HG02943 (cell line): ENCODE measurements around the gene TCF25.
"Not testable (repeated sequence)": the region's sequence is repeated elsewhere in the genome, so short reads cannot be mapped to it uniquely, and the experiment has no call there.

Source experiments
- ATAC-seq: cut with Tn5 transposase; IDR thresholded peaks from one replicate; pipeline ENCODE4 v1.9.1; 2021; ENCODE audit warnings: mild to moderate bottlenecking, low read depth, moderate library complexity; ENCODE audit not compliant: unreplicated experiment

TCF25 gene

DNA sequence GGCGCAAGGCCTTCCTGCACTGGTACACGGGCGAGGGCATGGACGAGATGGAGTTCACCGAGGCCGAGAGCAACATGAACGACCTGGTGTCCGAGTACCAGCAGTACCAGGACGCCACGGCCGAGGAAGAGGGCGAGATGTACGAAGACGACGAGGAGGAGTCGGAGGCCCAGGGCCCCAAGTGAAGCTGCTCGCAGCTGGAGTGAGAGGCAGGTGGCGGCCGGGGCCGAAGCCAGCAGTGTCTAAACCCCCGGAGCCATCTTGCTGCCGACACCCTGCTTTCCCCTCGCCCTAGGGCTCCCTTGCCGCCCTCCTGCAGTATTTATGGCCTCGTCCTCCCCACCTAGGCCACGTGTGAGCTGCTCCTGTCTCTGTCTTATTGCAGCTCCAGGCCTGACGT, 62.2 kb downstream of the TCF25 start:
- ATAC-seq = not testable (repeated sequence)

DNA sequence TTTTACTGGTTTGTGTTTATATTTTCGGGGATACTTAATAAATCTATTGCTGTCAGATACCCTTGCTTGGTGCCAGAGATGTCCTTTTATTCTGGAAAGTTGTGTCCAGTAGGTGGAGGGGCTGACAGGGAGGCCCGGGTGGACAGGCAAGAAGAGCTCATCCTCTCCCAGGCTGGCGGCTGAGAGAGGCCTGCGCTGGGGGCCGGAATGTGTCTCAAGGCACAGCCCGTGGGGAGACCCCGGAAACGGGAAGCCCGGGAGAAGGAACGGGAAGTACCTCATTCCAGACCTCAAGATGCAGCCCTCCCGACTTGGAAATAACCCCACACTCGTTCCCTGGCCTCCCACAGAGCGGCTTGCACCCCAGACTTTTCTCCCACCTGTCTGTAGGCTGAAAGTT, 62.6 kb downstream of the TCF25 start:
- ATAC-seq = no peak

DNA sequence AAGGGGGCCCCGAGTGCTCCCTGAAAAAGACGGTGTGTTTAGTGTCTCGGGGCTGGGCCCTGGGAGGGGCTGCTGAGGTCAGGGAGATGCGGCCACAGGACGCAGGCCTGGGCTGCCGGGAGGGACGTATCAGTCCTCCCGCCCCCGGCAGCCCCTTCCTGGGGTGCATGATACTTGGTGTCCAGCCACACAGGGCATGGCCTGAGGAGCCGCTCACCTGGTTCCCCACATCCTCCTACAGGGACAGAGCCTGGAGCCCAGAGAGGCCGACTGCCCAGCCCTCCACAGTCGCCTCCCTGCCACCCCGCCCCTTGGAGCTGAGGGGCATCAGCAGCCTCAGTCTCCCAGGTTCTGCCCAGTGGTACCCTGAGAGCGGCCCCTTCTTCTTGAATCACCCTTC, 63.1 kb downstream of the TCF25 start:
- ATAC-seq = no peak

DNA sequence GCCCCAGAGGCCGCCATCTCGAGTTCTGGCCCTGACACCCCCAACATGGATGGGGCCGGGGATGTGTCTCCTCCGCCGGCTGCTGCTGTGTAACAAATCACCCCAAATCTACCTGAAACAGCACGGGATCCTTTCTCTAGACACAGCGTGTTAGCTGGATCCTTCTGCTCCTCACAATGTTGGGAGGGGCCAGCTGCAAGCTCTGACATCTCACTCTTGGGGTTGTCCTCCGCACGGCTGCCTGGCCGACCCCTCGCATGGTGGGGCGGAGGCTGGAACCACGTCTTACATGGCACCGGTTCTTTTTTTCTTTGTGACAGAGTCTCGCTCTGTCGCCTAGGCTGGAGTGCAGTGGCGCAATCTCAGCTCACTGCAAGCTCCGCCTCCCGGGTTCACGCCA, 63.6 kb downstream of the TCF25 start:
- no peak for ATAC-seq

DNA sequence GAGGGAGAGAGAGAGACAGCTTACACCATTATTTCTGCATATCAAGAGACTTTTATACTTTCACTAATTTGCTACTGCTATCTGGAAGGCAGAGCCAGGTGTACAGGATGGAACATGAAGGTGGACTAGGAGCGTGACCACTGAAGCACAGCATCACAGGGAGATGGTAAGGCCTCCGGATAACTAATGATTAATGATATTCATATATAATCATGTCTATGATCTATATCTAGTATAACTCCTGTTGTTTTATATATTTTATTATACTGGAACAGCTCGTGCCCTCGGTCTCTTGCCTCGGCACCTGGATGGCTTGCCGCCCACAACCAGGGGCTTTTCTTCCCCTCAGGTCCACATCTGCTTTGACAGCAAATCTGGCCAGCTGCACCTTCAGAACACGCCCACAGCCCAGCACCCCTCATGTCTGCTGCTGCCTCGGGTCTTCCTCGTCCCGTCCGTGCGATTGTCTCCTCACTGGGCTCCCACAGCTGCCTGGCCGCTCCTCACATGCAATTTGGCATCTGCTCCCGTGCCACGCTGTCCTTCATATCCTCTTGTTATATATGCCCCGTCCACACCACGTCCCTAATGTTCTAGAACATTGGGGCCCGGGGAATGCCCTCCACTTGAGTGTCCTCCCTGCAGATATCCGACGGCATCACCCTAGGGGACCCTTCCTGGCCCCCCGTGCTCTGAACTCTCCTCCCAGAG, 64.9 kb downstream of the TCF25 start:
- no peak for ATAC-seq

DNA sequence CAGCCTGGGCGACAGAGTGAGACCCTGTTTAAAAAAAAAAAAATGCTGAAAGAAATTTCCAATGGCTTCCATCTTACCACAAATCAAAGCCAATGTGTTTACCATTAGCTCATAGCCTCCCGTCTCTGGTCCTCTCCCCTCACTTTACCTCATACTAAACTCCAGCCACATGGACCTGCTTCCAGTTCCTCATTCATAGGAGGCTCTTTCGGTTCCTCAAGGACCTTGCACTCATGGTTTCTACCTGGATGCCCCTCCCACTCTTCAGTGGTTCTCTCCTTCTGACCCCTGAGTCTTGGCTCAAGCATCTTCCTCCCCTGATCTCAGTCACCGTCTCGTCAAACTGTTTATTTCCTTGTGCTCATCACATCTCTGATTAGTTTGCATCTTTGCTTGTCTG, 71.4 kb downstream of the TCF25 start:
- ATAC-seq = no peak

DNA sequence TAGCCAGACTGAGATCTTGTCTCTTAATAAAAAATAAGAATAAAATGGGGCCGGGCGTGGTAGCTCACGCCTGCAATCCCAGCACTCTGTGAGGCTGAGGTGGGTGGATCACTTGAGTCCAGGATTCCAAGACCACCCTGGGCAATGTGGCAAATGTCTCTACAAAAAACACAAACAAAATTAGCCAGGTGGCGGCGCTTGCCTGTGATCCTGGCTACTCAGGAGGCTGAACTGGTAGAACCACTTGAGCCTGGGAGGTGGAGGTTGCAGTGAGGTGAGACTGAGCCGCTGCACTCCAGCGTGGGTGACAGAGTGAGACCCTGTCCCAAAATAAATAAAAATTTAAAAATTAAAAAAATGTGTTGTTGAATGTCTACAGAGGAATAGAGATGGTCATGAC, 72.3 kb downstream of the TCF25 start:
- no peak for ATAC-seq

DNA sequence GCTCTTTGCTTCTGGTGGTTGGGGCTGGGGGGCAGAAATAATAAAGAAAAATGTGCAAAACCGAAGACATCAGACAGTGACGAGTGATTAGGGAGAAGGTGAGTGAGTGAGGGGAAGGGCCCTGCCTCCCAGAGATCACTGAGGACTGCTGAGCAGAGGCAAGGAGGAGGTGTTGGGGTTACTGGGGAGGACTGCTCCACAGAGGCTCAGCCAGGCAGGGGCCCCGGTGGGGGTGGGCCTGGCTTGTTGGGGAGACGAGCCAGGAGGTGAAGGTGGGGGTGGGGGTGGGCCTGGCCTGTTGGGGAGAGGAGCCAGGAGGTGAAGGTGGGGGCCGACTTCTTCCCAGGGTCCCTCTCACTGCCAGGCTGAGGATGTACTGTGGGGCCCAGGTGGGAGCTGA, 73.1 kb downstream of the TCF25 start:
- ATAC-seq = no peak

DNA sequence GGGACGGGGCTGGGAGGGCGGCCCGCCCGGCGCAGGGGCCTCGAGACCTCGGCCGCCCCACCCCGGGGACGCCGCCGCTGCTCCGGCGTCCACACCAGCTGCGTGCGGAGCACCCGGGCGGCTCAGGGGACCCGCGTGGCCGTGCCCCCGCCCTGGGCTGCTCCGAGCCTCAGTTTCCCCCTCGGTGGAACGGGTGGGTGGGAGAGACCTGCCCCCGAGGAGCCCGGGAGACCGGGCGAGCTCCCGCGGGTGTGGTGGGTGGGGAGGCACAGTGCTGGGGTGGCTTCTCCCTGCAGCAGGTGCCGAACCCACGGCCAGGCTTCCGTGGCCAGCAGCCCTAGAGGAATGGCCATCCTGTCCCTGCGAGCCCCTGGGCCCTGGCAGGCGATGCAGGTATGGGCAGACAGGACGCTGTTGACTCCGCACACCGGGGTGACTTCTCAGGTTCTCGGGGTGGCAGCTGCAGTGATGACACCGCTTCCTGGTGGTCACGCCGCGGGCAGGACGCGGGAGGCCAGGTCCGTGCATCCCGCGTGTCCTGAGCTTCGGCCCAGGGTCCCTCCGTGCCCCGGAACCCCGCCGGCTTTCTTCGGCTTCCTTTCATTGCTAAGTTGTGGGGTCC, 75.8 kb downstream of the TCF25 start:
- no peak for ATAC-seq

DNA sequence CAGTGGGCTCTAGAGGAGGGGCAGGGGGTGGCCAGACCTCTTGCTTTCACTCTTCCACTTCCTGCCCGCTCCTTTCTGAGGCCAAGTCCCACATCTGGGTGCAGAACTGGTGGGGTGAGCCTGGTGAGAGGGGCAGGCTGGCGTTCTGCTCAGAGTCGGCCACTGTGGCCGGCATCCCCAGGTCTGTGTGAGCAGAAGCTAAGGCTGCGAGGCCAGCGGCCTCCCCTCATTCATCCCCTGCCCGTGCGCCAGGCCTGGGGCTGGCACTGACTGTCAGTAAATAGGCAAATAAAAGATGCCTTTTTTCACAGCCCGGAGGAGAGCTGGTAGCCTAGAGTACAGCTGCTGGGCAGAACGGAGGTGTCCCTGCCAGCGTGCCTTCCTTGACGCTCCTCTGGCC, 76.4 kb downstream of the TCF25 start:
- no peak for ATAC-seq

DNA sequence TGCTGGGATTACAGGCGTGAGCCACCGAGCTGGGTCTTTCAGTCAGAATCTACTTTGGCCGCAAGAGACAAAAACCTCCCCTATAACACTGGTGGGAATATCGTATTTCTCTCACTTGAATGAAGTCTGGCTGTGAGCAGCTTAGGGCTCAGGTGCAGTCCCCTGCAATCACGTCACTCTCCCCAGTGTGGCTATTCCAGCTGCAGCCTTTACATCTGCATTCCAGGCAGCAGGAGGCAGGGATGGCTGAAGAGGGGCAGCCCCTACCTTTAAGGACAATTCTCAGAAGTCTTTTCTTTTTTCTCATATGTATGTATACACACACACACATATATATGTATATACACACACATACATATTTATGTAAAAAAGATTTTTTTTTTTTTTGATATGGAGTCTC, 78.1 kb downstream of the TCF25 start:
- no peak for ATAC-seq

DNA sequence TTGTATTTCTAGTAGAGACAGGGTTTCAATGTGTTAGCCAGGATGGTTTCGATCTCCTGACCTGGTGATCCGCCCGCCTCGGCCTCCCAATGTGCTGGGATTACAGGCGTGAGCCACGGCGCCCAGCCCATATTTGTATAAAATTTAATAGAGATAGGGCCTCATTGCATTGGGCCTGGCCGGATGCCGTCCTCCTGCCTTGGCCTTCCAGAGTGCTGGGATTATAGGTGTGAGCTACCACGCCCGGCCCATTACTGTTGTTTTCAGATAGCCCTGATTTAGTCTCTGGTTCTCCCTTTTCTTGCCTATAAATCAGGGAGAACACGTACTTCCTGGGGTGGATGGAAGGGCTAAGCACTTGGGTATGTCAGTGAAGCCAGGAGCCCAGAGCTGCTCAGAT, 78.7 kb downstream of the TCF25 start:
- ATAC-seq = no peak

DNA sequence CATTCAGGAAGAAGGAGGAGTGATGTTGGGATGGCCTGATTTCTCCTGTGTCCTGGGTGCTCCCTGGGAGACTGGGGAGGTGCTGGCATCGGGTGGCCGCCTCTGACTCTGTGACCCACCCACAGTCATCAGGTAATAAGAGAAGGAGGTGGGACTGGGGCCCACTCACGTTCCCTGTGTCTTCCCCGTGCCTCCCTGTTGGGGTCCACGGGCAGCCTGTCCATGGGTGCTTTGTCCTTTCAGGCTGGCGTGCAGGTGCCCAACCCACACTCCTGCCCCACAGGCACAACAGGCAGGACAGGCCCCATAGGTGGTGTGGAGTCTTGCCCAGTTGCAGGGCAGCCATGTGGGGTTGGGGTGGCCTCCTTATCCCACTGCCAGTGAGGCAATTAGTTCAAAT, 79.2 kb downstream of the TCF25 start:
- ATAC-seq = no peak

DNA sequence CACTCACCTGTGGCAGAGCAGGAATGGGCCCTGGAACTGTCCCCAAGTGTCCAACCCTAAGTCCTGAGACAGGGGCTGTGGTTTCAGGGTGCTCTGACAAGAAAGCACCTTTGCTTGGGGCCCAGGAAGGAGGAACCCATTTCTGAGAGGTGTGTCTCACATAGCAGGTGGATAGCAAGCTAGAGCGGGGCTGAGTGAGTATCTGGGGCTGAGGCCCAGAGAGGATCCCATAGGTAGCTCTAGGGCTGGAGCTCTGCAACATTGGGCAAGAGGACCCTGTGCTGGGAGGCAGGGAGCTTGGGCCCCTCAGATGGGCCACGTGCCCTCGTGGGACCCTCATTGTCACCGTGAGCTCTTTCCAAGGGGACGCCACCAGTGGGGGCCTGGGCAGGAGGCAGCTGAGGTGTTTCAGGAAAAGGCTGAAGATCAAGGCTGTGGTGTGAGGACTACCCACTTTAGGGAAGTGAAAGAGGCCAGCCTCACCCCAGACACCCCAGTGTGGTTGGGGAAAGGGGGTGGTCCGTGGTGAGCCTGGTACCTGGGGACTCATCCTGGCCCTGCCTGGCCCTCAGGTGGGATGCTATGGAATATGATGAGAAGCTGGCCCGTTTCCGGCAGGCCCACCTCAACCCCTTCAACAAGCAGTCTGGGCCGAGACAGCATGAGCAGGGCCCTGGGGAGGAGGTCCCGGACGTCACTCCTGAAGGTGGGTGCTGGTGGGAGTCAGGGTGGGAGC, 80.4 kb downstream of the TCF25 start:
- no peak for ATAC-seq

DNA sequence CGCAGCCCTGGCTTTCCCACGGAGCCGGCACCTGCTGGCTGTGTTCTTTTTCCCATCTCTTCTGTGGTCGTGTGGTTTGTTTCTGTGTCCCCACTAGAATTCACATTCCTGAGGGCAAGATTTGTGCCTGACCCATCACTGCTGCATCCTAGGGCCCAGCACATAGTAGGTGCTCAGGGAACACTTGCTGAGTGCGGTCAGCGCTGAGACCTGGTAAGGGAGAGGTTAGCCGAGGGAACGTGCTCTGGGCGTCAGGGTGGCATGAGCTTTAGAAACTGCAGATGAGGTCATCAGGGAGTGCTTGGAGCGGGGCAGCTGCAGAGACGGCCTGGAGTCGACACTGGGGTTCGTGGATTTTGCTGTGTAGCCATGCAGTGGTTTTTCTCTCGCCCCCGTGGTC, 81.1 kb downstream of the TCF25 start:
- no peak for ATAC-seq

DNA sequence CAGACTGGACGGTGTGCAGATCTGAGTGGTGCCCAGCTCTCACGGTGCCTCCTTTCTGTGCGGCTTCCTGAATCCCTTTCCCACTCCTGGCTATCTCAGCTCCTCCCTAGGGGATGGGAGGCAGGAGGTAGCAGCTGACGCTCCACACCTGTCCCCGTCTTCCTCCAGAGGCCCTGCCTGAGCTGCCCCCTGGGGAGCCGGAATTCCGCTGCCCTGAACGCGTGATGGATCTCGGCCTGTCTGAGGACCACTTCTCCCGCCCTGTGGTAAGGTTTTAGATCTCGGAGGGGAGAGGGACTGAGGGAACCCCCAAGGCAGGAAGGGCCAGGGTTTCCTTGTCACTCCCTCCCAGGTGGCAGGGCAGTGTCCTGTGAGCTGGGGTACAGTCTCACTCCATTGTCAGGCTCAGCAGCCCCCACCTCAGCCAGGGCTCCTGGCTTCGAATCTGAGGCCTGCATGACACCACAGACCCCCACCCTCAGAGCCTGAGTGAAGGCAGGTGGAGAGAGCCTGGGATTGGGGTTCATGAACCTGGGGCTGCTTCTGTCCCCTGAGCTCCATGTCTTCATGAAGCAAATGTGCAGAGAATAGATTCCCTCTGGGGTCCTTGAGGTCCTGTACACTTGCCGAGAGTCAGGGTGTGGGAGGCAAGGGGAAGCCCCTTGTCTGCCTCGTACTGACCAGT, 81.8 kb downstream of the TCF25 start:
- ATAC-seq = no peak

DNA sequence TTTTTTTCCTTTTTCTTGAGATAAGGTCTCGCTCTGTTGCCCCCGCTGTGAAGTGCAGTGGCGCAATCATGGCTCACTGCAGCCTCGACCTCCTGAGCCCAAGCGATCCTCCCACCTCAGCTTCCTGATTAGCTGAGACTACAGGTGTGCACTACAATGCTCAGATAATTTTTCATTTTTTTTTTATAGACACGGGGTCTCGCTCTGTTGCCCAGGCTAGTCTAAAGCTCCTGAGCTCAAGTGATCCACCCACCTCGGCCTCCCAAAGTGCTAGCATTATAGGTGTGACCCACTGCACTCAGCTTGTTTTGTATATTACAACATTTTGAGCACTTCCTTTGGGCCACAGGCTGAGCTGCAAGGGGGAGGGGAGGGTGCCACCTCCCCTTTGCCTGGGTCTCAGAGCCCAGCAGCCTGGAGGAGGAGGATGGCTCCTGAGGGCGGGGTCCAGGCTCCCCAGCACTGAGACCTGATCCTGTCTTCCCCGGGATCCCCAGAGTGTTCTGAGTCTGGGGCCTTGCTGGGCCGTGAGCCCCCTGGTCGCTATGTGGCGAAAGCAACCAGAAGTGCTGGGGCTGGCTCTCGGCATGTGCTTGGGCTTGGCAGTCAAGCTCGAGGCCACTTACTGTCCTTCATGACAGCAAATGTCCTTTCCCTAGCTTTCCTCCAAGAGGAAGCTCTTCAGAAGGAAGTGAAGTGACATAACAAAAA, 83.3 kb downstream of the TCF25 start:
- ATAC-seq = no peak

DNA sequence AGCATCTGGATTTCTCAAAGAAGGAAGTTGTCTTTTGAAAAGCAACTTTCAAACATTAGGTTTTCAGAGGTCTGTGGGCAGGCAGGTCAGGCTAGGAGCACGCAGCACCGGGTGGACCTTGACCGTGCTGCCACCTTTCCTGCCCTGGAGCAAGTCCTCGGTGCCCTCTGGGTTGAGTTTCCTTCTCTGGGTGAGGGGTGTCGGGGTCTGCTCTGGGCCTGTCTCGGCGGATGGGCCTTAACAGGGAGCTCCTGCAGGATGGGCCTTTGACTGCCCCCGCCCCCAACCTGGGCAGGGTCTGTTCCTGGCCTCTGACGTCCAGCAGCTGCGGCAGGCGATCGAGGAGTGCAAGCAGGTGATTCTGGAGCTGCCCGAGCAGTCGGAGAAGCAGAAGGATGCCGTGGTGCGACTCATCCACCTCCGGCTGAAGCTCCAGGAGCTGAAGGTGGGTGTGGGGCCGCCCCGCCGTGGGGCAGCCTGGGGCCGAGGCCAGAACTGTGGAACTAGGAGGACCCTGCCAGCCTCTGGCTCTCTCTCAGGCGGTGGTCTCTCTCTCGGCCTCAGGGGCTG, 83.9 kb downstream of the TCF25 start:
- no peak for ATAC-seq

DNA sequence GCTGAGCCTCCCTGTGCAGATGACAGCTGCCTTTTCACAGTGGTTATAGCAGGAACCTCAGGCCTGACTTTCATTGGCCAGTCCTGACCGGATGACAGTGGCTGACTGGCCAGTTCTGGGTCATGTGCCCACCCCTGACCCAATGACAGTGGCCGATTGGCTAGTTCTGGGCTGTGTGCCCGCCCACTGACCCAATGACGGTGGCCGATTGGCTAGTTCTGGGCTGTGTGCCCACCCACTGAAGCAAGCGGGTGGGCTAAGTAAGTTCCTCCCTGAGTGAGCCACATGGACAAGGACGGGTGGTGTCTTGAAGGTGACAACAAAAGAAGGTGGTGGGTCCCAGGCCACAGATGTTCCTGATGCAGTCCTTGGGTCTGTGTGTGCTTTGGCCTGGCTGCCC, 84.7 kb downstream of the TCF25 start:
- no peak for ATAC-seq

DNA sequence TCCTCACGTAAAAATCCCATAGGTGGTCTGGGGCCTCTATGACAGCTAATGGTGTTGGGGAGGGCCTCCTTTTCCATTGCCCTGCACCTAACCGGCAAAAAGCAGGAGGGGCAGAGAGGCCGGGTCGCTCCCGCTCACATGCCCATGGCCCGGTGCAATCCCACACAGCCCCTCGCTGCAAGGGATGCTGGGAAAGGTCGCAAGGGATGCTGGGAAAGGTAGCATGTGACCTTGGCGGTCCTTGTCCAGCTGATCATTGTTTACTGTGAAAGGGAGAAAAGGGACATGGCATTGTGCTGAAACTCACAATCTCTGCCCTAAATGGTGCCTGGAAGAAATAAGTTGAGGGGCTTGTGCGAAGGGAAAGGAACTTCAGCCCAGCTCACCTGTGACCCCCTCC, 85.2 kb downstream of the TCF25 start:
- no peak for ATAC-seq
